ENCODE results near the gene SCGB2B2.
A peak's percentile ranks its signal among the peaks of the same experiment; 100 is the strongest.

The SCGB2B2 gene

DNA sequence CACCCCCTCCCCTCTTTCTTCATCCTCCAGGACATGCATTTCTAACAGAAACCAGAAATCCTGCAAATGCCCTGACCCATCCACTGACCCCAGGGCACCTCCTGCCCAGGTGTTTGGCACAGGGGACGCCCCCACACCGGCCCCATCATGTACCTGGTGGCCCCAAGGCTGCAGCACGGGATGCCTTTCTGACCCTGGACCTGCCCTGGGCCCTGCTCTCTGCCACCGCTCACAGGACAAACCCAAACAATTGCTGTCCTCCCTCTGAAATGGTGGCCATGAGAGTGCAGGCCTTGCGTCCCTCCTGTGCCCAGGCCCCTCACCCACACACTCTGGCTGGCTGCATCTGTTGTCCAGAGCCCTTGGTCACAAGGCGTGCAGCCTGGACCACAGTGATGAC, 12.1 kb downstream of the SCGB2B2 start:
- FAIRE-seq (no peak), DNase-seq (ENCODE audit: insufficient read length, low spot score) (no peak)
- no peak for TF ChIP-seq POLR2A (IDR thresholded peaks at IDR 0.05; ENCODE audit: low read depth, low read length)

DNA sequence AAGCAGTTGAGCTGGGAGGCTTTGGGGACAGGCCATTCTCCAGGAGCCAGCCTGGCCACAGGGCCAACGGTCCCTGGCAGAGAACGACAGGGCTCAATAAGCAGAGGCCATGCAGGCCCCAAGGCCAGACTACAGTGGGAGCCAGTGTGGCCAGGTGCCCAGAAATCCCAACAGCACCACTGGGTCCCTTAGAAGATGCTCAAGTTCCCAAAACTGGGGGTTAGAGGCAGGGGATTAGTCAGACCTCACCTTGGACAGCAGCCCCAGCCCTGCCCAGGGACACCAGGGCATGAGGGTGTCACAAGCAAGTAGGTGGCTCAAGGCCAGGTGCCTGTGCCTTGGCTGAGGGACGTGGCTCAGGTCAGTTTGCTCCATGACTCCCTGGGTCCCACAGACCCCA, 12.8 kb downstream of the SCGB2B2 start:
- DNase-seq (ENCODE audit: insufficient read length, low spot score) (no peak), FAIRE-seq (no peak)
- TF ChIP-seq POLR2A (IDR thresholded peaks at IDR 0.05; ENCODE audit: low read depth, low read length) = no peak

DNA sequence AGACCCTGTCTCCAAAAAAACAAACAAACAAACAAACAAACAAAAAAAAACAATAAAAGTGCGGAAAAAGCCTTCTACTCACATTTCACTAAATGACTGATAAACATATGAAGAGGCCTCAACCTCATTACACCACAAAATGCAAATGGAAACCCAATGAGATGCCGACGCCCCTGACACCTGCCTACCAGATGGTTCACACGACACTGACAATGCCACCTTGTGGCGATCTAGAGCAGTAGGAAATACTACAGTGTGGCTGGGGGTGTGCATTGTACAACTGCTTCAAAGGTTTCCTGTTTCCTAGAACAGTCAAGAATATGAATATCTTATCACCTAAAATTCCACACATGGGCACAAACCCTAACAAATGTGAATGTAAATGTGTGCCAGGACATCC, 14.0 kb downstream of the SCGB2B2 start:
- no peak for TF ChIP-seq POLR2A (IDR thresholded peaks at IDR 0.05; ENCODE audit: low read depth, low read length)
- FAIRE-seq = no peak
- DNase-seq (ENCODE audit: insufficient read length, low spot score) = no peak

DNA sequence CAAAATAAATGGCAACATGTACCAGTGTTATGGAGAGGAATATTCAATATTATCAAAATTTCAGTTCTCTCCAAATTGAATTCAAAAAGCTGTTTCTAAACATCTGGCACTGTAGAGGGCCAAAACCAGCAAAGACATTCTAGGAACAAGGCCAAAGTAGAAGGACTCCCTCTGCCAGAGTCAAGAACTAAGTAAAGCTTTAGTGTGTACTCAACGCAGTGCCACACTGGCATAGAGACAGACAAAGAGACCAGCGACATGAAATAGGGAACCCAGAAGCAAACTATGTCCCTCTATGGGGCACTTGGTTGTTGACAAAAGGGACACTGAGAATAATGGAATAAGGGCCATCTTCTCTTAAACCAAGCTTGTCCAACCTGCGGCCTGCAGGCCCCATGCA, 15.6 kb downstream of the SCGB2B2 start:
- FAIRE-seq = no peak
- no peak for DNase-seq (ENCODE audit: insufficient read length, low spot score)
- TF ChIP-seq POLR2A (IDR thresholded peaks at IDR 0.05; ENCODE audit: low read depth, low read length) = no peak

DNA sequence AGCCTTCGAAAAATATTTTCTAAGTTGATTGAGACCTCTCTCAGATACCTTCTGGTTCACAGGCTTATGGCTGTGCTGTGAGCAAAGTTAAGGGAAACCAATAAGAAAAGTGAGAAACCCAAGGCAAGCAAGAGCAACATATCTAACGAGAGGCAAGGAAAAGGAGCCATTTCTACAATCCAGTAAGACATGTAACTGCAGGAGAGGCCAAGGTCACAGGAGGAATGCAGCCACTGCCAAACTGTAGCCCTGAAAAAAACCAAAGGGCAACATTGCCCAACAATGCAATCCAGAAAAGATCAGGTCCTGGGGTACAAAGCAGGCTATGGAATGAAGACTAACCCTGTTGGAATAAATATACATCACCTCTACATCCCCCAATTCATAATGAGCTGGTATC, 21.3 kb downstream of the SCGB2B2 start:
- no peak for TF ChIP-seq POLR2A (IDR thresholded peaks at IDR 0.05; ENCODE audit: low read depth, low read length)
- FAIRE-seq = no peak
- DNase-seq (ENCODE audit: insufficient read length, low spot score) = no peak

DNA sequence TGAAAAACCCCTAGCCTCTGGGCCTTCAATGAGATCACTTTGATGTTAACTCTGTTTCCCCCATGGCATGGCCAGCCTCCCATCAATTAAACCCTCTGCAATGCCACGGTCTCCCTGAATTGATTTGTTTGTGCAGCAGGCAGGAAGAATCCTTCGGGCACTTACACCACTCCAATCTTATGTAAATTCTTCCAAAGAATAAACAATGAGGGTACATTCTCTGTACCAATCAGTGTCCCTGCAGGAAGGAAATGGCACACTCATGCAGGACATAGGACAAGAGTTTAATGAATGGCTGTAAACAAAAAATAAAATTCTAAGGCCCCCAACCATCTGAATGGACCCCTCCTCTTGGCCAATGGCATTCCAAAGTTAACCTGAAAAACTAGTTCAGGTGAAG, 22.2 kb downstream of the SCGB2B2 start:
- no peak for TF ChIP-seq POLR2A (IDR thresholded peaks at IDR 0.05; ENCODE audit: low read depth, low read length)
- DNase-seq (ENCODE audit: insufficient read length, low spot score) (no peak), FAIRE-seq (no peak)

- FAIRE-seq = no peak
- no peak for TF ChIP-seq POLR2A (IDR thresholded peaks at IDR 0.05; ENCODE audit: low read depth, low read length)
- no peak for DNase-seq (ENCODE audit: insufficient read length, low spot score)
Observed at GRCh38 chr19:34651747-34652146, 25.2 kb downstream of the SCGB2B2 start.

DNA sequence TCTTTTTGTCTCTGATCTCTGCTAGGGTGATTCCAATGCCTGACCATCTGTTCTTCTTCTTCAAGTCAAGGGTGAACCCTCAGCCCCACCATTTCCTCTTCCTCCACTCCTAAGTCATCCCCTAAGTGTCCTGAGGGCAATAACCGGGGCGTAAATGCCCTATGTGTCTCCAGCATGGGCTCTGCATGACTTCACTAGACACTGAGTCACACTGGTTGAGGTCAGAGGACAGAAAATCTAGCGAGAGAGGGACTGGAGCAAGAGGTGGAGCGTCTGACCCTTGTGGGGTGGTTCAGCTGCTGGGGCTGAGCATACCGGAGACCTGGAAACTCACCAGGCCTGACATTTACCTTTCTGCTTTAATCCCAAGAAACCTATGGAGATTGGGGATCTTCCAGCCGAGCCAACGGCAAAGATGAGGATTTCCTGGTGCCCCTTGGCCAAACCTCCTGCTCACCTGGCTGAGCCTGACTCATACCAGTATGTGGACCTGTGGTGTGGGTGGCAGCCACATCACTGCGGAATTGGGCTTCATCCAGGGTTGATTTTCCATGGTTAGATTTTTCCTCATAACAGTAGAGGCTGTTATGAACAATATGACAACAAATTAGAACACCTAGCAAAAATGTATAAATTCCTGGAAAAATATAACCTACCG, 26.9 kb downstream of the SCGB2B2 start:
- no peak for TF ChIP-seq POLR2A (IDR thresholded peaks at IDR 0.05; ENCODE audit: low read depth, low read length)
- FAIRE-seq = no peak
- no peak for DNase-seq (ENCODE audit: insufficient read length, low spot score)

GRCh38 chr19:34645551-34645950, 31.4 kb downstream of the SCGB2B2 start:
- TF ChIP-seq POLR2A (IDR thresholded peaks at IDR 0.05; ENCODE audit: low read depth, low read length) = no peak
- FAIRE-seq (no peak), DNase-seq (ENCODE audit: insufficient read length, low spot score) (no peak)

DNA sequence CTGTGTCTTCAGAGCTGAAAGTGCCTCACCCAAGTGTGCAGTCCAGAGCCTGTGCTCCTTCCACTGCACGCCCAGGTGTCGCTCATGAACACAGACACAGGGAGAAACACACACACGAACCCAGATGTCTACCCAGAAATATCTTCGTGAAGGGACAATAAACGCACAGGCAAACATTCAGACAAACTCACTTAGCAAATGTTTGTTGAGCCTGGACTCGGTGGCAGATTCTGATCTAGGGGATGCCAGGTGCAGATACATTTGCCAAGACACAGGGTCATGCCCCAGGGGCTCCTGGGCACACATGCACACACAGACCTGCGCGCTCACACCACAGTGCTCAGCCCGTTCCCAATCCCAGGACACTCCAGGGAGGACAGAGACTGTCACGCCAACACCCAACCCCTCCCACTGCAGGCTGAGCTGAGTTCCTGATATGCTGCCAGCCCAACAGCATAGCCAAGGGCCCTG, 31.9 kb downstream of the SCGB2B2 start:
- DNase-seq (ENCODE audit: insufficient read length, low spot score) (no peak), FAIRE-seq (no peak)
- TF ChIP-seq POLR2A (IDR thresholded peaks at IDR 0.05; ENCODE audit: low read depth, low read length) = no peak

DNA sequence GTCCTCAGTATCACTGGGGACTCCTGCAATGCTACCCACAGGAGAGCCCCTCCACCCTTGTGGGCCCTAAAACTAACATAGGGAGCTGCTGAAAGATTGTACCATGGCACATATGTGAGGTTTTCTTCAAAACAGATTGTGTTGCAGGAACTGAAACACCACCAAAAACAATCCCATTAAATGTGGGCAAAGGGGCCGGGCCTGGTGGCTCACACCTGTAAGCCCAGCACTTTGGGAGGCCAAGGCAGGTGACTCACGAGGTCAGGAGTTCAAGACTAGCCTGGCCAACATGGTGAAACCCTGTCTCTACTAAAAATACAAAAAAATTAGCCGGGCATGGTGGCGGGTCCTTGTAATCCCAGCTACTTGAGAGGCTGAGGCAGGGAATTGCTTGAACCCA, 34.7 kb downstream of the SCGB2B2 start:
- TF ChIP-seq POLR2A (IDR thresholded peaks at IDR 0.05; ENCODE audit: low read depth, low read length) = no peak
- DNase-seq (ENCODE audit: insufficient read length, low spot score) (no peak), FAIRE-seq (no peak)

DNA sequence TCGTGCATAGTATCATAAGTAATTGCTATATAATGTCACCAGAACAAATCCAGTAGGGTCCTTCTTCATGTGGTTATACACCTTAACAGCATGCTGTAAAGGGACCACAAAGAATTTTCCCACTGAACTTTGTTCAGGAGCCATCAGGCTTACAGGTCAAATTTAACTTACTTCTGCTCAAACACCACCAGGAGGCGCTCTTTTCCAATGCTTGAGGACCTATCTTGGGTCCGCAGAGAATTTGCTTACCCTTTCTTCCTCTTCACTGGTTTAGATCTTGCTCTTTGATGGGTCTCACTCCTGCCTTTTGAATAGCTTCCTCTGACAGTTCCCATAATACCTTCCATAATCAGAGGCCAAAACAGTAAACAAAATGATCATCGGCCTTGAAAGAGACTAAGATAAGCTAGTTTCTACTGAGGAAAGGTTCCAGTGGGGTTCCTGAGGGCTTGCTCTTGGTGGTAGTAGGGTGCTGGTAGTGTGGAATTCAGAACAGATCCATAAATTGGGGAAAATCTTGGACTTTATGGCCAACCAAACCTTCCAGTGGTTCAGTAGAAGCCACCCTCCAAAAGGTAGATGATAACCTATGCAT, 37.4 kb downstream of the SCGB2B2 start:
- FAIRE-seq = peak; percentile 75
- DNase-seq (ENCODE audit: insufficient read length, low spot score) = no peak
- TF ChIP-seq POLR2A (IDR thresholded peaks at IDR 0.05; ENCODE audit: low read depth, low read length) = no peak

- FAIRE-seq (no peak), DNase-seq (ENCODE audit: insufficient read length, low spot score) (no peak)
- TF ChIP-seq POLR2A (IDR thresholded peaks at IDR 0.05; ENCODE audit: low read depth, low read length) = no peak
Observed at GRCh38 chr19:34633802-34634201, 43.2 kb downstream of the SCGB2B2 start.

All from H54 (cell line).